ENCODE results near the gene BEST1. TPM values are rescaled to one million over a fixed set of nuclear protein-coding genes. Genes with fewer than 3 reads are reported as not detected.
A peak's percentile ranks its signal among the peaks of the same experiment; 100 is the strongest.

The BEST1 gene
- total and polyA plus RNA-seq, 2 of the 13 experiments (the other 11 are each of a cell fraction or from before 2014, with no cell fraction given) = 0.09 to 0.65 TPM

DNA sequence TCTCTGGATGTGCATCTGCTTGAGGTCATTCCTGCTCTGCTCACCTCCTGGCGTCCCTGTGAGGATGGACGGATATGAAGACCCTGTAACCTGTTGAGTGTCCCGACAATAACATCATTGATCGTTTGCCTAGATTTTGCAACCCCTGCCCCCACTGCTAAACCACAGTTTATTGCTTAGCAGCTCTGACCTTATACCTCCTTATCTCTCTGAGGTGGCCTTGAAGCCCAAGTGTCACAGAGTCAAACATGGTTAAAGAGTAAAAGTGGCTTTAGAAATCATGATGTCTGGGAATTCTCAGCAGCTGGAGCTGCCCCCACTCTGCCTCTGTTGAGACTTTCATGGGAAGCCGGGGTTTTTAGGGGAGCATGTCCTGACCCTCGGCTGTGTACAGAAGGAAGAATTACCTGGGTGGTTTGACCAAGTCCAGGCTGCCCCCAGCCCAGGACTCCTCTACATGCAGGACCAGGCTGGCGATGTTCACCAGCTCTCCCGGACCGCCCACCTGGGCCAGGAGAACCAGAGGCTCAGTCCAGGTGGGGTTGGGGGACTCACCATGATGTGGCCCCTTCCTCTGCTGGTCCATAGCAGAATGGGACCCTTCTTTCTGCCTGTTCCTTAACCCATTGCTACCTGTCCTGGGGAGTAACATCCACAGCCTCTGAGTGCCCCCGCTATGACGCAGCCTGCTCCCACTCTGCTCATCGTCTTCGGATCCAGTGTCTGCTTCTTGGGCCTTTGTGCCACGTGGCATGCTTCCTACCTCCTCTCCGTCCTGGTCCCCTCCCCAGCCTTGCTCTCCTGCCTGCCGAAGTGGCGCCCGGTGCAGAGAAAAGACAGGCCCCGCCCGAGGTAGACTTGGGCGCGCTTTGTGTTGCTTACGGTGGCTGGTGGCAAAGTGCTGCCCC lies 50.6 kb downstream of the BEST1 start (continued):
- TF ChIP-seq ZNF20 (CRISPR knock-in tag; IDR thresholded peaks at IDR 0.05) (no peak), NONO (IDR thresholded peaks at IDR 0.05) (no peak), NONO (CRISPR knock-in tag; conservative IDR thresholded peaks at IDR 0.05) (peak; percentile 52; the same call in 1 of the 2 replicates), ZBTB38 (CRISPR knock-in tag; IDR thresholded peaks at IDR 0.05) (peak; percentile 90), ZNF607 (CRISPR knock-in tag; IDR thresholded peaks at IDR 0.05; ENCODE audit: borderline replicate concordance) (no peak), ESRRA (CRISPR knock-in tag; IDR thresholded peaks at IDR 0.05; ENCODE audit: low read depth) (no peak; the same call in 1 of the 2 replicates), ZNF205 (CRISPR knock-in tag; IDR thresholded peaks at IDR 0.05) (no peak; the same call in 1 of the 2 replicates), ZNF790 (CRISPR knock-in tag; IDR thresholded peaks at IDR 0.05; ENCODE audit: borderline replicate concordance) (no peak), POLR2A (IDR thresholded peaks at IDR 0.05; ENCODE audit: insufficient read depth in 1 of 2, low read depth in 2 of 2, low read length in 2 of 2) (peak; percentile 68 to 81), ZNF468 (CRISPR knock-in tag; IDR thresholded peaks at IDR 0.05) (no peak), GPN1 (CRISPR knock-in tag; IDR thresholded peaks at IDR 0.05; ENCODE audit: borderline replicate concordance) (no peak), CHCHD3 (CRISPR knock-in tag; IDR thresholded peaks at IDR 0.05) (no peak), RCOR2 (CRISPR knock-in tag; IDR thresholded peaks at IDR 0.05) (0 out of 2 replicates have a peak, but pooled peaks have one; percentile 28), NCOA2 (CRISPR knock-in tag; IDR thresholded peaks at IDR 0.05) (peak; percentile 82), ZNF660 (CRISPR knock-in tag; IDR thresholded peaks at IDR 0.05; ENCODE audit: borderline replicate concordance, low read depth) (no peak), IRF9 (CRISPR knock-in tag; IDR thresholded peaks at IDR 0.05; ENCODE audit: borderline replicate concordance) (no peak), BCL6 (CRISPR knock-in tag; IDR thresholded peaks at IDR 0.05) (peak; percentile 61; the same call in 1 of the 2 replicates), ZNF773 (CRISPR knock-in tag; IDR thresholded peaks at IDR 0.05; ENCODE audit: borderline replicate concordance) (no peak), ZNF710 (CRISPR knock-in tag; IDR thresholded peaks at IDR 0.05; ENCODE audit: borderline replicate concordance) (0 out of 2 replicates have a peak, but pooled peaks have one; percentile 52)
- TF ChIP-seq, protein P1, sequence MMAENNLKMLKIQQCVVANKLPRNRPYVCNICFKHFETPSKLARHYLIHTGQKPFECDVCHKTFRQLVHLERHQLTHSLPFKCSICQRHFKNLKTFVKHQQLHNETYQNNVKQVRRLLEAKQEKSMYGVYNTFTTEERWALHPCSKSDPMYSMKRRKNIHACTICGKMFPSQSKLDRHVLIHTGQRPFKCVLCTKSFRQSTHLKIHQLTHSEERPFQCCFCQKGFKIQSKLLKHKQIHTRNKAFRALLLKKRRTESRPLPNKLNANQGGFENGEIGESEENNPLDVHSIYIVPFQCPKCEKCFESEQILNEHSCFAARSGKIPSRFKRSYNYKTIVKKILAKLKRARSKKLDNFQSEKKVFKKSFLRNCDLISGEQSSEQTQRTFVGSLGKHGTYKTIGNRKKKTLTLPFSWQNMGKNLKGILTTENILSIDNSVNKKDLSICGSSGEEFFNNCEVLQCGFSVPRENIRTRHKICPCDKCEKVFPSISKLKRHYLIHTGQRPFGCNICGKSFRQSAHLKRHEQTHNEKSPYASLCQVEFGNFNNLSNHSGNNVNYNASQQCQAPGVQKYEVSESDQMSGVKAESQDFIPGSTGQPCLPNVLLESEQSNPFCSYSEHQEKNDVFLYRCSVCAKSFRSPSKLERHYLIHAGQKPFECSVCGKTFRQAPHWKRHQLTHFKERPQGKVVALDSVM (CRISPR knock-in tag; IDR thresholded peaks at IDR 0.05) = no peak
- TF ChIP-seq, protein P2, sequence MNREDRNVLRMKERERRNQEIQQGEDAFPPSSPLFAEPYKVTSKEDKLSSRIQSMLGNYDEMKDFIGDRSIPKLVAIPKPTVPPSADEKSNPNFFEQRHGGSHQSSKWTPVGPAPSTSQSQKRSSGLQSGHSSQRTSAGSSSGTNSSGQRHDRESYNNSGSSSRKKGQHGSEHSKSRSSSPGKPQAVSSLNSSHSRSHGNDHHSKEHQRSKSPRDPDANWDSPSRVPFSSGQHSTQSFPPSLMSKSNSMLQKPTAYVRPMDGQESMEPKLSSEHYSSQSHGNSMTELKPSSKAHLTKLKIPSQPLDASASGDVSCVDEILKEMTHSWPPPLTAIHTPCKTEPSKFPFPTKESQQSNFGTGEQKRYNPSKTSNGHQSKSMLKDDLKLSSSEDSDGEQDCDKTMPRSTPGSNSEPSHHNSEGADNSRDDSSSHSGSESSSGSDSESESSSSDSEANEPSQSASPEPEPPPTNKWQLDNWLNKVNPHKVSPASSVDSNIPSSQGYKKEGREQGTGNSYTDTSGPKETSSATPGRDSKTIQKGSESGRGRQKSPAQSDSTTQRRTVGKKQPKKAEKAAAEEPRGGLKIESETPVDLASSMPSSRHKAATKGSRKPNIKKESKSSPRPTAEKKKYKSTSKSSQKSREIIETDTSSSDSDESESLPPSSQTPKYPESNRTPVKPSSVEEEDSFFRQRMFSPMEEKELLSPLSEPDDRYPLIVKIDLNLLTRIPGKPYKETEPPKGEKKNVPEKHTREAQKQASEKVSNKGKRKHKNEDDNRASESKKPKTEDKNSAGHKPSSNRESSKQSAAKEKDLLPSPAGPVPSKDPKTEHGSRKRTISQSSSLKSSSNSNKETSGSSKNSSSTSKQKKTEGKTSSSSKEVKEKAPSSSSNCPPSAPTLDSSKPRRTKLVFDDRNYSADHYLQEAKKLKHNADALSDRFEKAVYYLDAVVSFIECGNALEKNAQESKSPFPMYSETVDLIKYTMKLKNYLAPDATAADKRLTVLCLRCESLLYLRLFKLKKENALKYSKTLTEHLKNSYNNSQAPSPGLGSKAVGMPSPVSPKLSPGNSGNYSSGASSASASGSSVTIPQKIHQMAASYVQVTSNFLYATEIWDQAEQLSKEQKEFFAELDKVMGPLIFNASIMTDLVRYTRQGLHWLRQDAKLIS (CRISPR knock-in tag; IDR thresholded peaks at IDR 0.05) = no peak
